GM12878 (cell line): Measurements from ENCODE around the gene KLRG1. TPM values are rescaled to one million over a fixed set of nuclear protein-coding genes. Genes with fewer than 3 reads are reported as not detected.

ENCODE experiments used
- ATF7 ChIP-seq: fragments of 450-650 bp; IDR thresholded peaks from 2 replicates; pipeline ENCODE4 v1.6.1; 2016; ENCODE audit warnings: low read depth, mild to moderate bottlenecking
- BACH1 ChIP-seq: fragments of 450-650 bp; IDR thresholded peaks from 2 replicates; pipeline ENCODE4 v1.6.1; 2017; ENCODE audit warnings: mild to moderate bottlenecking, borderline replicate concordance
- BCL11A ChIP-seq: IDR thresholded peaks from 2 replicates; pipeline ENCODE4 v1.6.1; 2011; ENCODE audit warnings: low read depth, low read length
- BMI1 ChIP-seq: fragments of 450-650 bp; IDR thresholded peaks from 2 replicates; pipeline ENCODE4 v1.6.1; 2016; ENCODE audit warnings: mild to moderate bottlenecking, moderate library complexity, borderline replicate concordance
- CBFB ChIP-seq: IDR thresholded peaks from 2 replicates; pipeline ENCODE4 v1.6.1; 2016; ENCODE audit warnings: antibody characterized with exemption, low read depth
- CHD1 ChIP-seq: IDR thresholded peaks from 2 replicates; pipeline ENCODE4 v1.6.1; 2012; ENCODE audit warnings: low read depth, low read length, improper control_type of control experiment
- CREM ChIP-seq: IDR thresholded peaks from 2 replicates; pipeline ENCODE4 v1.6.1; 2014; ENCODE audit warnings: antibody characterized with exemption, low read depth
- CTCF ChIP-seq, 3 experiments: IDR thresholded peaks in 2 of 3; conservative IDR thresholded peaks in 1 of 3; 2 replicates each; pipeline ENCODE4 v1.5.1; 2011; ENCODE audit warnings: low read depth in 3 of 3, low read length in 3 of 3, mild to moderate bottlenecking in 3 of 3, control low read depth in 2 of 3, moderate library complexity in 2 of 3, inconsistent platforms in 1 of 3, mixed read lengths in 1 of 3; ENCODE audit not compliant: control insufficient read depth in 2 of 3, insufficient read depth in 1 of 3; ENCODE audit errors: extremely low read depth in 1 of 3
- E4F1 ChIP-seq: fragments of 450-650 bp; IDR thresholded peaks from 2 replicates; pipeline ENCODE4 v1.6.1; 2018; ENCODE audit warnings: borderline replicate concordance, mild to moderate bottlenecking; ENCODE audit not compliant: partially characterized antibody
- GABPA ChIP-seq: IDR thresholded peaks from 2 replicates; pipeline ENCODE4 v1.6.1; 2014; ENCODE audit warnings: antibody characterized with exemption, low read depth, mild to moderate bottlenecking, inconsistent platforms
- GATAD2B ChIP-seq: fragments of 450-650 bp; conservative IDR thresholded peaks from 2 replicates; pipeline ENCODE4 v1.6.1; 2017; ENCODE audit warnings: low read depth, mild to moderate bottlenecking, moderate library complexity
- JUND ChIP-seq: IDR thresholded peaks from 2 replicates; pipeline ENCODE4 v1.6.1; 2012; ENCODE audit warnings: low read depth, mild to moderate bottlenecking, low read length, improper control_type of control experiment, moderate library complexity
- MEF2A ChIP-seq: IDR thresholded peaks from 2 replicates; pipeline ENCODE4 v1.6.1; 2011; ENCODE audit warnings: low read depth, mild to moderate bottlenecking, low read length, moderate library complexity; ENCODE audit not compliant: insufficient read depth
- MTA2 ChIP-seq: fragments of 450-650 bp; IDR thresholded peaks from 2 replicates; pipeline ENCODE4 v1.6.1; 2016; ENCODE audit warnings: low read depth, mild to moderate bottlenecking, moderate library complexity
- PAX5 ChIP-seq: IDR thresholded peaks from 2 replicates; pipeline ENCODE4 v1.6.1; 2011; ENCODE audit warnings: low read depth, low read length, borderline replicate concordance
- PAX8 ChIP-seq: fragments of 450-650 bp; IDR thresholded peaks from 2 replicates; pipeline ENCODE4 v1.6.1; 2017; ENCODE audit warnings: mild to moderate bottlenecking, moderate library complexity
- RUNX3 ChIP-seq: IDR thresholded peaks from 2 replicates; pipeline ENCODE4 v1.6.1; 2012; ENCODE audit warnings: low read length, inconsistent platforms
- SIX5 ChIP-seq: IDR thresholded peaks from 2 replicates; pipeline ENCODE4 v1.6.1; 2011; ENCODE audit warnings: mild to moderate bottlenecking, low read depth, low read length, moderate library complexity; ENCODE audit not compliant: severe bottlenecking
- USF1 ChIP-seq: IDR thresholded peaks from 2 replicates; pipeline ENCODE4 v1.6.1; 2011; ENCODE audit warnings: borderline replicate concordance, low read depth, mild to moderate bottlenecking, moderate library complexity, mixed read lengths, low read length; ENCODE audit not compliant: insufficient read depth; ENCODE audit errors: extremely low read length
- YBX1 ChIP-seq: fragments of 450-650 bp; IDR thresholded peaks from 2 replicates; pipeline ENCODE4 v1.6.1; 2016; ENCODE audit warnings: antibody characterized with exemption
- ZBTB40 ChIP-seq: fragments of 450-650 bp; IDR thresholded peaks from 2 replicates; pipeline ENCODE4 v1.6.1; 2016; ENCODE audit warnings: mild to moderate bottlenecking, moderate library complexity, borderline replicate concordance
- ZNF384 ChIP-seq: IDR thresholded peaks from 2 replicates; pipeline ENCODE4 v1.6.1; 2012; ENCODE audit warnings: low read depth, mild to moderate bottlenecking, low read length, improper control_type of control experiment, borderline replicate concordance
- polyA plus RNA-seq, 11 experiments: library from polyadenylated mRNA; depleted of rRNA in 4 of 11; unstranded in 6 of 11; stranded (reverse) in 5 of 11; fragments of >200 nt; fragmentation: Nextera tagmentation in 4 of 11; fragmentation: Illumina TruSeq in 1 of 11; extraction: Ambion mirVana in 4 of 11; extraction: Trizol in 1 of 11; gene quantifications; 1 replicate in 1 of 11; 2 replicates in 10 of 11; pipeline versions ENCODE4 v1.2.1 to v1.2.3, GENCODE V29; 2011 to 2016; ENCODE audit warnings: inconsistent platforms in 2 of 11, missing spikeins in 2 of 11, low read depth in 1 of 11
- total RNA-seq, 4 experiments: library from RNA; depleted of rRNA in 3 of 4; stranded (reverse); fragments of >200 nt in 3 of 4; fragmentation: Illumina TruSeq in 1 of 4; extraction: Trizol in 1 of 4; gene quantifications; 2 replicates each; pipeline versions ENCODE4 v1.2.1 to v1.2.3, GENCODE V29; 2013 to 2021

Gene KLRG1
- total and polyA plus RNA-seq, 10 of the 15 experiments (the other 5 are each of a cell fraction or from before 2014, with no cell fraction given), result 2.3 to 6.5 (median 3.9) TPM

- TF ChIP-seq USF1 (no peak), CTCF (IDR thresholded peaks at IDR 0.05 in 2 of 3, conservative IDR thresholded peaks at IDR 0.05 in 1 of 3; ENCODE audit: control insufficient read depth in 2 of 3, extremely low read depth in 1 of 3, insufficient read depth in 1 of 3, low read depth in 3 of 3, low read length in 3 of 3) (no peak), SIX5 (no peak), PAX5 (peak; percentile 96), CBFB (peak; percentile 54; the same call in 1 of the 2 replicates), BCL11A (peak; percentile 99), MTA2 (peak; percentile 93), ZBTB40 (no peak), RUNX3 (peak; percentile 99), YBX1 (no peak), ATF7 (peak; percentile 79), CREM (peak; percentile 93), BMI1 (peak; percentile 81), ZNF384 (no peak), E4F1 (no peak), JUND (peak; percentile 85), CHD1 (no peak), BACH1 (peak; percentile 97), MEF2A (peak; percentile 81; the same call in 1 of the 2 replicates), GATAD2B (peak; percentile 70), GABPA (peak; percentile 66; the same call in 1 of the 2 replicates), PAX8 (no peak)
Measured at GRCh38 chr12:8996682-8997405, 7.5 kb downstream of the KLRG1 start (continued).
